Kidney (tissue), 14 donors: ENCODE results near the gene PAK1. TPM values are rescaled to one million over a fixed set of nuclear protein-coding genes. Genes with fewer than 3 reads are reported as not detected.

Experiments
- DNase-seq, 5 donors: peaks; one replicate each; pipeline ENCODE4 v3.0.0-alpha.2; 2013 to 2020
- FAIRE-seq: peaks from 2 replicates; lab custom pipeline; 2012; peaks lifted over from hg19 to GRCh38; lab: Jason Lieb, UNC
- H3K27ac ChIP-seq, 2 donors: one replicate each; pipeline ENCODE4 v1.7.0; 2013; ENCODE audit warnings: low read depth in 2 of 2, low read length in 2 of 2, inconsistent platforms in 1 of 2
- H3K27me3 ChIP-seq: one replicate; pipeline ENCODE4 v1.7.1; 2013; ENCODE audit warnings: low read length, inconsistent platforms; ENCODE audit not compliant: control insufficient read depth, insufficient read depth
- H3K36me3 ChIP-seq, 3 donors: one replicate each; pipeline versions ENCODE4 v1.7.0 to v1.7.1; 2013; ENCODE audit warnings: low read length in 3 of 3, control low read depth in 1 of 3, inconsistent platforms in 1 of 3; ENCODE audit not compliant: insufficient read depth in 3 of 3, control insufficient read depth in 2 of 3
- H3K4me1 ChIP-seq, 3 donors: one replicate each; pipeline versions ENCODE4 v1.7.0 to v1.7.1; 2013; ENCODE audit warnings: low read length in 3 of 3, inconsistent platforms in 1 of 3, low read depth in 1 of 3; ENCODE audit not compliant: control insufficient read depth in 2 of 3, insufficient read depth in 2 of 3
- H3K4me3 ChIP-seq, 3 donors: one replicate each; pipeline versions ENCODE4 v1.7.0 to v1.8.1; 2013; ENCODE audit warnings: low read length in 3 of 3, control low read depth in 1 of 3, inconsistent platforms in 1 of 3
- H3K9ac ChIP-seq, 3 donors: one replicate each; pipeline versions ENCODE4 v1.7.0 to v1.7.1; 2013; ENCODE audit warnings: low read length in 3 of 3, control low read depth in 1 of 3, inconsistent platforms in 1 of 3
- H3K9me3 ChIP-seq, 3 donors: one replicate each; pipeline versions ENCODE4 v1.7.0 to v1.7.1; 2013; ENCODE audit warnings: low read length in 3 of 3, control low read depth in 1 of 3, inconsistent platforms in 1 of 3; ENCODE audit not compliant: control insufficient read depth in 2 of 3, insufficient read depth in 1 of 3
- CTCF ChIP-seq: IDR thresholded peaks from 3 replicates; pipeline ENCODE4 v1.5.1; 2012; ENCODE audit warnings: mild to moderate bottlenecking, moderate library complexity, borderline replicate concordance; ENCODE audit not compliant: insufficient read depth; ENCODE audit errors: extremely low read depth
- intact Hi-C: fragments of 100-400 bp; cut with DNase I; formaldehyde crosslinking; loops from one replicate; pipeline ENCODE4 v1.11.1; 2022
- polyA plus RNA-seq: library from polyadenylated mRNA; stranded (reverse); fragments of 350-450 nt; fragmentation: Illumina TruSeq; extraction: RNeasy Lipid Tissue Mini Kit (QIAGEN cat#74804); gene quantifications from one replicate; pipeline ENCODE4 v1.2.3, GENCODE V29; 2014; ENCODE audit warnings: low read depth, low replicate concordance; ENCODE audit not compliant: insufficient read depth
- total RNA-seq: library from RNA; stranded (reverse); fragmentation: NEBNext Ultra II Directional; extraction: Animal tissue kit (Norgen Biotek cat#: 25700); gene quantifications from one replicate; pipeline ENCODE4 v1.2.1, GENCODE V29; 2021
- donor health status: control.
- donor health status: control.
- donor health status: control.
- donor health status: control.
- donor health status: control.
- donor health status: DM: yes; HTN: yes; CAD: no.
- donor health status: Normal renal cell carcinoma (clear cell type).

Gene PAK1
- total and polyA plus RNA-seq, 2 donors from 2014 or later, result 22.2 to 29.1 TPM

GRCh38 chr11:77518471-77518870 lies 44.6 kb upstream of the PAK1 start:
- Histone ChIP-seq H3K4me1 (no peaks in the 10 kb centered on the region), H3K4me3 (no peak overlapping the region), H3K27ac (no peak overlapping the region), H3K36me3 (no peaks in the 10 kb centered on the region), H3K9me3 (no peaks in the 10 kb centered on the region), H3K9ac (no peak overlapping the region), H3K27me3 (no peaks in the 10 kb centered on the region)
- intact Hi-C loops, result no loop called here
- DNase-seq, result no peak
- no peak for FAIRE-seq
- no peak for TF ChIP-seq CTCF

- Histone ChIP-seq H3K36me3 (no peaks in the 10 kb centered on the region), H3K27me3 (no peaks in the 10 kb centered on the region), H3K9ac (no peak overlapping the region), H3K4me1 (no peaks in the 10 kb centered on the region), H3K9me3 (no peaks in the 10 kb centered on the region), H3K27ac (no peak overlapping the region), H3K4me3 (no peak overlapping the region)
- intact Hi-C loops, result no loop called here
- DNase-seq (no peak), FAIRE-seq (no peak)
- no peak for TF ChIP-seq CTCF
Observed at GRCh38 chr11:77517753-77518152, 43.9 kb upstream of the PAK1 start.

- Histone ChIP-seq H3K9me3 (no peaks in the 10 kb centered on the region), H3K27ac (no peak overlapping the region), H3K4me3 (no peak overlapping the region), H3K27me3 (no peaks in the 10 kb centered on the region), H3K9ac (no peak overlapping the region), H3K4me1 (no peaks in the 10 kb centered on the region), H3K36me3 (no peaks in the 10 kb centered on the region)
- no peak for TF ChIP-seq CTCF
- no peak for FAIRE-seq
- DNase-seq, result no peak
- intact Hi-C loops, result no loop called here
Observed at GRCh38 chr11:77517226-77517625, 43.3 kb upstream of the PAK1 start.

GRCh38 chr11:77515483-77515882 lies 41.6 kb upstream of the PAK1 start:
- H3K27ac ChIP-seq, result no peak overlapping the region
- no peaks in the 10 kb centered on the region for H3K27me3 ChIP-seq
- no peaks in the 10 kb centered on the region for H3K36me3 ChIP-seq
- intact Hi-C loops, result no loop called here
- DNase-seq, result no peak
- H3K9me3 ChIP-seq, result no peaks in the 10 kb centered on the region
- no peak for FAIRE-seq
- H3K9ac ChIP-seq, result no peak overlapping the region
- TF ChIP-seq CTCF, result no peak
- no peaks in the 10 kb centered on the region for H3K4me1 ChIP-seq
- no peak overlapping the region for H3K4me3 ChIP-seq
